Measurements from ENCODE around the gene GADL1. TPM values are rescaled to one million over a fixed set of nuclear protein-coding genes. Genes with fewer than 3 reads are reported as not detected.

Gene GADL1
- total and polyA plus RNA-seq, 7 donors: 0.89 to 5.6 (median 1.5) TPM

- DNase-seq (no peak), ATAC-seq (no peak)
- Histone ChIP-seq H3K27ac (no peak overlapping the region), H3K9me3 (no peaks in the 10 kb centered on the region), H3K4me3 (no peak overlapping the region), H3K36me3 (ENCODE audit: insufficient read depth in 1 of 2, low read depth in 1 of 2) (peaks cover 4 to 50% of the 10 kb centered on the region in 2 donors), H3K4me1 (peaks cover 62% of the 10 kb centered on the region), H3K27me3 (ENCODE audit: insufficient read depth in 3 of 3, low read length in 2 of 3) (no peaks in the 10 kb centered on the region)
- intact Hi-C loops (cut with DNase I): loop anchor here (5.0 to 10.0 kb wide), 6 partner anchors 85 to 650 kb away; partner anchors contain the start of gene TGFBR2 (in 1 of the 2)
- WGBS, 3 donors: 82 to 84% (median 84%) methylated on average over 3 of the region's 3 CpGs
- TF ChIP-seq, protein P1, sequence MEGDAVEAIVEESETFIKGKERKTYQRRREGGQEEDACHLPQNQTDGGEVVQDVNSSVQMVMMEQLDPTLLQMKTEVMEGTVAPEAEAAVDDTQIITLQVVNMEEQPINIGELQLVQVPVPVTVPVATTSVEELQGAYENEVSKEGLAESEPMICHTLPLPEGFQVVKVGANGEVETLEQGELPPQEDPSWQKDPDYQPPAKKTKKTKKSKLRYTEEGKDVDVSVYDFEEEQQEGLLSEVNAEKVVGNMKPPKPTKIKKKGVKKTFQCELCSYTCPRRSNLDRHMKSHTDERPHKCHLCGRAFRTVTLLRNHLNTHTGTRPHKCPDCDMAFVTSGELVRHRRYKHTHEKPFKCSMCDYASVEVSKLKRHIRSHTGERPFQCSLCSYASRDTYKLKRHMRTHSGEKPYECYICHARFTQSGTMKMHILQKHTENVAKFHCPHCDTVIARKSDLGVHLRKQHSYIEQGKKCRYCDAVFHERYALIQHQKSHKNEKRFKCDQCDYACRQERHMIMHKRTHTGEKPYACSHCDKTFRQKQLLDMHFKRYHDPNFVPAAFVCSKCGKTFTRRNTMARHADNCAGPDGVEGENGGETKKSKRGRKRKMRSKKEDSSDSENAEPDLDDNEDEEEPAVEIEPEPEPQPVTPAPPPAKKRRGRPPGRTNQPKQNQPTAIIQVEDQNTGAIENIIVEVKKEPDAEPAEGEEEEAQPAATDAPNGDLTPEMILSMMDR (IDR thresholded peaks at IDR 0.05): no peak
Observed at GRCh38 chr3:30692498-30693130, 201.8 kb downstream of the GADL1 start.

DNA sequence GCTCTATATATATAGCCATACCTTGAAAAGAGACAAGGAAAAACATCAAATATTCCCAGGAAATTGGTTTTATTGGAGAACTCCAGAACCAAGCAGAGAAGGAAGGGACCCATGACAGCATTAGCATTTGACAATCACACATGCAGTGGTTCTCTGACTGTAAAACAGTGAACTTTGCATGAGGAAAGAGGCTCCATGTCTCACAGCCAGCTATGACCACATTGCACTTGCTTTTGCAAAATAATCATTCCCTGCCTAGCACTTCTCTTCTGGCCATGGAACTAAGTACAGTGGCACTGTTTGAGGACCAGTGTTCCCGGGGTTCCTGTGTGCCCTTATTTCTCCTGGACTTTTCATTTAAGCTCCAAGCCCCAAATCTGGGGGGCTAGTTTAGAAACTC lies 202.5 kb downstream of the GADL1 start:
- Histone ChIP-seq H3K27ac (no peak overlapping the region), H3K36me3 (ENCODE audit: insufficient read depth in 1 of 2, low read depth in 1 of 2) (peaks cover 4 to 56% of the 10 kb centered on the region in 2 donors), H3K4me3 (no peak overlapping the region), H3K27me3 (ENCODE audit: insufficient read depth in 3 of 3, low read length in 2 of 3) (no peaks in the 10 kb centered on the region), H3K9me3 (no peaks in the 10 kb centered on the region), H3K4me1 (peaks cover 57% of the 10 kb centered on the region)
- DNase-seq (no peak), ATAC-seq (no peak)
- TF ChIP-seq, protein P1 (IDR thresholded peaks at IDR 0.05): no peak
- intact Hi-C loops (cut with DNase I): loop anchor here (5.0 to 10.0 kb wide), 6 partner anchors 85 to 650 kb away; partner anchors contain the start of gene TGFBR2 (in 1 of the 2)
- WGBS, 3 donors: 73 to 100% (median 81%) methylated on average over 1 of the region's 1 CpG

DNA sequence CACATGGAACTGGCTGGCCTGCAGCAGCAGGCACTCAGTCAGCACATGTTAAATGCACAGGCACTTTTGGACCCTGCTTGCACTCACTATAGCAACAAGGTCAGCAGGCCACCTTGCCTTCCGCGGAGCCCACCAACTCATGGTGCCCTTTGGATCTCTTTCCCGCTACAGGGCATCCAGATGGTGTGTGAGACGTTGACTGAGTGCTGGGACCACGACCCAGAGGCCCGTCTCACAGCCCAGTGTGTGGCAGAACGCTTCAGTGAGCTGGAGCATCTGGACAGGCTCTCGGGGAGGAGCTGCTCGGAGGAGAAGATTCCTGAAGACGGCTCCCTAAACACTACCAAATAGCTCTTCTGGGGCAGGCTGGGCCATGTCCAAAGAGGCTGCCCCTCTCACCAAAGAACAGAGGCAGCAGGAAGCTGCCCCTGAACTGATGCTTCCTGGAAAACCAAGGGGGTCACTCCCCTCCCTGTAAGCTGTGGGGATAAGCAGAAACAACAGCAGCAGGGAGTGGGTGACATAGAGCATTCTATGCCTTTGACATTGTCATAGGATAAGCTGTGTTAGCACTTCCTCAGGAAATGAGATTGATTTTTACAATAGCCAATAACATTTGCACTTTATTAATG lies 203.1 kb downstream of the GADL1 start:
- peaks cover 4 to 62% of the 10 kb centered on the region in 2 donors for H3K36me3 ChIP-seq (ENCODE audit: insufficient read depth in 1 of 2, low read depth in 1 of 2)
- no peaks in the 10 kb centered on the region for H3K27me3 ChIP-seq (ENCODE audit: insufficient read depth in 3 of 3, low read length in 2 of 3)
- no peak for ATAC-seq
- no peak overlapping the region for H3K27ac ChIP-seq
- intact Hi-C loops (cut with DNase I): loop anchor here (5.0 to 10.0 kb wide), 6 partner anchors 84 to 649 kb away; partner anchors contain the start of gene TGFBR2 (in 1 of the 2)
- no peak for DNase-seq
- 60 to 72% (median 67%) methylated on average over 10 of the region's 10 CpGs for WGBS, 3 donors
- H3K4me3 ChIP-seq: no peak overlapping the region
- H3K4me1 ChIP-seq: peaks cover 51% of the 10 kb centered on the region
- H3K9me3 ChIP-seq: no peaks in the 10 kb centered on the region
- TF ChIP-seq, protein P1 (IDR thresholded peaks at IDR 0.05): no peak

- Histone ChIP-seq H3K27ac (no peak overlapping the region), H3K4me1 (peaks cover 46% of the 10 kb centered on the region), H3K27me3 (ENCODE audit: insufficient read depth in 3 of 3, low read length in 2 of 3) (no peaks in the 10 kb centered on the region), H3K4me3 (no peak overlapping the region), H3K36me3 (ENCODE audit: insufficient read depth in 1 of 2, low read depth in 1 of 2) (peaks cover 4 to 56% of the 10 kb centered on the region in 2 donors), H3K9me3 (no peaks in the 10 kb centered on the region)
- WGBS, 3 donors: 46 to 60% (median 48%) methylated on average over 2 of the region's 2 CpGs
- ATAC-seq (no peak), DNase-seq (no peak)
- intact Hi-C loops (cut with DNase I): loop anchor here (5.0 to 10.0 kb wide), 6 partner anchors 83 to 648 kb away; partner anchors contain the start of gene TGFBR2 (in 1 of the 2)
- TF ChIP-seq, protein P1 (IDR thresholded peaks at IDR 0.05): no peak
Observed at GRCh38 chr3:30690199-30690598, 204.3 kb downstream of the GADL1 start.
